ENCODE results near the gene PTAFR.

- TF ChIP-seq POLR2A (IDR thresholded peaks at IDR 0.05), result no peak
- TF ChIP-seq CTCF (IDR thresholded peaks at IDR 0.05), result no peak
Measured at GRCh38 chr1:28123461-28123961, 53.0 kb downstream of the PTAFR start.

Measured in right lobe of liver (tissue), 4 donors.